ENCODE measurements around the gene CSTF3.
"Not testable (repeated sequence)": the region's sequence is repeated elsewhere in the genome, so short reads cannot be mapped to it uniquely, and the experiment has no call there.

CSTF3 gene

DNA sequence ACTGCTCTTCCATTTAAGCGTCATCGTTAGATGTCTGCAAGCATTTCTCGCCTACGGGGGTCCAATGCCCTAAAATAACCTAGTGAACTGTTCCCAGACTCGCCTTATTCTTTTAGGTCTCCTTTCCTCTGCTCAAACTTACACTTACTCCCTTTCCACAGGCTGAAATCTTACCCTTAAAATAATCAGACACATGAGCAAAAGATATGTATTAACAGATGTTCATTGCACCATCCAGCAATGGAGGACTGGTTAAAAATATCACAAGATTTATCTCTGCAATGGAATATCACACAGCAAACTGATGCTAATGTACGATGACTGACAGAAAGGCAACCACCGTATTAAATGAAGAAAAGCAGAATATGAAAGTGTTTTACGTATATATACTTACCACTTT, 1.6 kb upstream of the CSTF3 start:
- in situ Hi-C loops (cut with MboI; ENCODE audit: low sequenced_read_pairs), result no loop called here

DNA sequence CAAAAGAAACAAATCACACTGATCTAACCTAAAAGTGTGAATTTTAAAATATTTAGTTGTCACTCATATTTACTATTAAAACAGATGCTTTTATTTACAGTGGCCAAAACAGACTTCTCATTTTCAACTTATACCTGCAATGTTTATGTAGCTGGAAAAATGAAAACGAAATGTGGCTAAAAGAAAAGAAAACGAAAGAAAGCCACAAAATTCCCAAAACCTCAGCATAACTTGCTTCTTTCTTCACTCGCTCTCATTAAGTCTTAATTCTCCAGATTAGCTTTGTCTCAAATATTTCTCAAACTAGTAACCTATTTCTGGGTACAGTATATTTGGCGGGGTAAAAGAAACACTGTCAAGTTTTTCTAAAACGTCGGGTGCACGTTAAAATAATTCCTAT, 693 bp downstream of the CSTF3 start:
- in situ Hi-C loops (cut with MboI; ENCODE audit: low sequenced_read_pairs), result no loop called here

DNA sequence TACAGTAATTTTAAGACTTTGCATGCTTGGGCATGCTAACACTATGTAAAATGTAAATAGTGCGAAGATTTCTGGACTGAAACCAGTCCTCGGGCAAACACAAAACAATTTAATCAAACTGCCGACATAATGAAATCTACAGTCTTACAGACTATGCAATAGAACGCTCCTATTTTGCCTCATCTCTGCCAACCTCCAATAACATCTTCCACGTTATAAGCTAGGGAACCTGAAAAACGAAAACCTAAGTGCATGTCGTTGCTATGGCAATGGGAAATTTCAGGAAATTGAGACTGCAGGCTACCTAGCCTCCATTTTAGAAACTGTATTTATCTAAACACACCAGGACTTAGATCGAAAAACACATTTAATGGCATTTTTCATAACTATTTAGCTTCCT, 1.1 kb downstream of the CSTF3 start:
- in situ Hi-C loops (cut with MboI; ENCODE audit: low sequenced_read_pairs), result no loop called here

DNA sequence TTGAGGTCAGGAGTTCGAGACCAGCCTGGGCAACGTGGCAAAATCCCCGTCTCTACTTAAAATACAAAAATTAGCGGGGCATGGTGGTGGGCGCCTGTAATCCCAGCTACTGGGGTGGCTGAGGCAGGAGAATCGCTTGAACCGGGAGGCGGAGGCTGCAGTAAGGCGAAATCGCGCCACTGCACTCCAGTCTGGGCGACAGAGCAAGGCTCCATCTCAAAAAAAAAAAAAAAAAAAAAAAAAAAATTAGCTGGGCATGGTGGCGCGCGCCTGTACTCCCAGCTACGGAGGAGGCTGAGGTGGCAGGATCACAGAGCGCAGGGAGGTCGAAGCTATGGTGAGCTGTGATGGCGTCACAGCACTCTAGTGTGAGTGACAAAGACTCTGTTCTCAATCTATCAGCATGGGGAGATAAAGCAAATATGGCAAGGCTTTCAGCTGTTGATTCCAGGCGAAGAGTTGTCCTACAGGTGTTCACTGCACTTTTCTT, 1.9 kb downstream of the CSTF3 start:
- in situ Hi-C loops (cut with MboI; ENCODE audit: low sequenced_read_pairs), result not testable (repeated sequence)

DNA sequence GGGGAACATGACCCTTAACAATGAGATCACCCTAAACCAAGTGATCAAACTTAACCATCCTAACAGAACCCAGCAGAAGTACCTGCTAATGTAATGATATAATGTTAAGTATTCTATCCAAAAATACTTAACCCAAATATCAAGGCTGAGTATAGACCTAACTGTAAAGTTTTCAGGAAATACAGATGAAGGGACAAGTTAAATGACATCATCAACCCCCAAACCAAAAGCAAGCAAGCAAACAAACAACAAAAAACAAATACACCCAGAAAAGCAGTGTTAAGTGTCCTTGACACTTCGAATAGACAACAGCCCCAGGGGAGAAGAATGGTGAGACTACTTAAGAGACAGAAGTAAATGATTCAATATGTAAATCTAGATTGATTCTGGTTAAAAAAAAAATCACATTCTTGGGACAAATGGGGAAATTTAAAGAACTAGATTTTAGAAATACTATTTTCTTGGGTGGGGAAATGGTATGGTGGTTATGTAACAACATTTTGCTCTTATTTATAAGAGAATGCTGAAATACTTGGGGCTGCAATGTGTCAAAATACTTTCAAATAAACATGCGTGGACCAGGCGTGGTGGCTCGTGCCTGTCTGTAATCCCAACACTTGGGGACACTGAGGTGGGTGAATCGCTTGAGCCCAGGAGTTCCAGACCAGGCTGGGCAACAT, 2.5 kb downstream of the CSTF3 start:
- in situ Hi-C loops (cut with MboI; ENCODE audit: low sequenced_read_pairs), result no loop called here

DNA sequence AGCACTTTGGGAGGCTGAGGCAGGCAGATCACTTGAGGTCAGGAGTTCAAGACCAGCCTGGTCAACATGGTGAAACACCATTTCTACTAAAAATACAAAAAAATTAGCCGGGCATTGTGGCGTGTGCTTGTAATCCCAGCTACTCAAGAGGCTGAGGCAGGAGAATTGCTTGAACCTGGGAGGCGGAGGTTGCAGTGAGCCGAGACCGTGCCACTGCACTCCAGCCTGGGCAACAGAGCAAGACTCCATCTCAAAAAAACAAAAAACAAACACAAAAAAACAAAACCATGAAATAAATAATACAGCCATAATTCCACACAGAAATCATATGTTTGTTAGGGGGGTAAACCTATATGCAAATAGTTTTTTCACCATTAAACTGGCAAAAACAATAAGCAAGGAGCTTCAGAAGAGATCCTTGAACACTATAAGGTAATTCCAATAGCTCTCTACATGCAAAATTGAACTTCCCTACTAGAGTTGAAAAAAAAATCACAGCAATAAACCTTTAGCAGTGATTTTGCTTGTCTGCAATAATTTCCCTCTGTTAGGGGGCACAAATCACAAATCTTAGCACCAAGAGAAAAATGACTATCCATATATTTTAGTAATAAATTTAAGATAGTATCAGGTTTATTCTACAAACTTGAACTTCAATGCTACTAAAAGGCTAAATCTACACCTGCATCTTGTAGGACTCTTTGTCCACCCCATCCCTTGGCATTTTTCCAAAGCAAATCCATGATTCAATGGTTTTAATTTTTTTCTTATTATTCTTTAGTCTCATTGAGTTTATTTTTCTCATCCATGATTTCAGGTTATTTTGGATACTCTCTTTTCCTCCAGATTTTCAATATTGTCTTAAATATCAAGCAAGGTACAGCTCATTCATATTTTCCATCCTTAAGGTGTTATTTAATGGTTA, 3.9 kb downstream of the CSTF3 start:
- in situ Hi-C loops (cut with MboI; ENCODE audit: low sequenced_read_pairs), result no loop called here

DNA sequence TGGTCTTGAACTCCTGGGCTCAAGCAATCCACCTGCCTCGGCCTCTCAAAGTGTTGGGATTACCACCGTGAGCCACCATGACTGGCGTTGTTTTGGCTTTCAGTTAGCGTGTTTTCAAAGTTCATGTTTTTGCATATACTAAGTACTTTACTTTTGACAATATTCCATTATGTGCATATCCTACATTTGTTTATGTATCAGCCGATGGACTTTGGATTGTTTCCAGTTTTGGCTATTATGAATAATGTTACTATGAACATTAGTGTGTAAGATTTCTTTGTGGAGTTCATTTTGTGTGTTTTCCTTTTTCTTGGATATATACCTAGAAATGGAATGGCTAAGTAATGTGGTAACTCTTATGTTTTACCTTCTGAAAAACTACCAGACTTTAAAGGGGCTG, 9.9 kb downstream of the CSTF3 start:
- in situ Hi-C loops (cut with MboI; ENCODE audit: low sequenced_read_pairs), result no loop called here

DNA sequence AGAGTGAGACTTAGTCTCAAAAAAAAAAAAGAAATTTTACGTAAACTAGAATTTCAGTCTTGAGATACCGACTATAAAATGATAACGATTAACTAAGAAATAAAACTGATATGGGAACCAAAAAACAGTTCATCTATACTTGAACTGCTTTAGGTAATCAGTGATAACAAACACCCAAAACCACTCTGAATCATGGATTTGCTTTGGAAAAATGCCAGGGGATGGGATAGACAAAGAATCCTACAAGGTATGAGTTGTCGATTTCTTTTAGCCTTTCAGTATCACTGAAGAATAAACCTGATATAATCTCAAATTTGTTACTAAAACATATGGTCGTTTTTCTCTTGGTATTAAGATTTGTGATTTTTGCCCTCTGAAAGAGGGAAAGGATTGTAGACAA, 13.7 kb downstream of the CSTF3 start:
- in situ Hi-C loops (cut with MboI; ENCODE audit: low sequenced_read_pairs), result loop anchor here (25.0 kb wide), 1 partner anchor 540 kb away; no protein-coding TSS in a partner anchor

DNA sequence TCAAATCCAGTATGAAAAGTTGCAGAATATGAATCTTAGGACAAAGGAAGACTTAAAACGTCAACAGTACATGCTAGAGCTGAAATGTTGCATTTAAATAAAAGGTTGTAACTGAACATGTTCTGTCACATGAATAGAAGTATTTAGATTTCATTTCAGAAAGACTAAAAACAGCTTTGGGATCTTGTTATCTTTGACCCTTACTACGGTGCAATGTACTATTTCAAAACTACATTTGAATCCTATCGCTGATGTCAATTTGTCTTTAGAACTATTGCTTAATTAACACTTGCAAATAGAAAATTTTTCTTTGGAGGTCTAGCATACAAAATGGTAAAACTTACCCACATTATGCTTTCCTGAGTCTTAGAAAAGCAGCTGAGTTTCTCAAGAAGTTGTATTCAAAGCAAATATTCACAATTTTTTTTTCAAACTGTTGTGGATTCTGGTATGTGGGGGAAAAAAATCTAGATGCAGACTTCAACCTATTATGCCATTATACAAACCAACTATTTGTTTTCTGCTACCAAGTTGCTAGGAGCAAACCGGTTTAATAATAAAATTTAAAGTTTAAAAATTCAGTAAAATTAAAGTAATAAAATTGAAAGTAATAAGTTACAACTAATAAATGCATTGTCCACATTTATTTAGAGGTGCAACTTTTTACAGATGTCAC, 25.4 kb downstream of the CSTF3 start:
- in situ Hi-C loops (cut with MboI; ENCODE audit: low sequenced_read_pairs), result loop anchor here (25.0 kb wide), 1 partner anchor 551 kb away; no protein-coding TSS in a partner anchor

DNA sequence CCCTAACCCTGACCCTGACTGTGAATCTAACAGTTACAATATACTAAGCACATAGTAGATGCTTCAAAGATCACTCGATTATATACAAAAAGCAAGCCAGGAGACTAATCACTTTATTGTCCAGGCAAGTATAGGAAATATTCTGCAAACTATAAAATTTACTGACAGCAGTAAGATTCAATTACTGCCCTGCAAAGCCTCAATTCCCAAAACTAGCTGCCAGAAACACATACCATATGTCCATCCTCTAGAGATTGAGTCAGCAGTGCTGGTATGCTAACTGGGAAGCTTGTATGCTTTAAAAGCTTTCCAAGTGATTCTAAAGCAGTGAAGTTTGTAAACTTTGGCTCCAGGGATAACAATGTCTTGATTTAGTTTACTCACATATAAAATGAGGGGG, 26.1 kb downstream of the CSTF3 start:
- in situ Hi-C loops (cut with MboI; ENCODE audit: low sequenced_read_pairs), result loop anchor here (25.0 kb wide), 1 partner anchor 552 kb away; no protein-coding TSS in a partner anchor

DNA sequence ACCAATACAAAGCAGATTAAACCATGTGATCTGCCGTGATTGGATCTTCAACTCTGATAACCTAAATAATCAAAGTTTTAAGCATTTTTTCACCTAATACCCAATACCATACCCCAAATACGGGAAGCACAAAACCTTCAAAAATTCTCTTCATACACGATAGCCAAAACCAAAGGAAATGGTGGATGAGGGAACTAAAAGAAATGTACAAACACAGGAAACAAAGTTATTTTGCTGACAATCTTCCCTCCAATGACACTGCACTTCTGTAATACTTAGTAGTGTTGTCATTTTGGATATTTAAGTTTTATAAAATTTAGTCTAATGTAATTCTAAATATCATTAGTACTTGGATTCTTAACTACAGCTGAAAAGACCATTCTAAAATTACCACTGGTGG, 27.0 kb downstream of the CSTF3 start:
- in situ Hi-C loops (cut with MboI; ENCODE audit: low sequenced_read_pairs), result loop anchor here (25.0 kb wide), 1 partner anchor 553 kb away; no protein-coding TSS in a partner anchor

DNA sequence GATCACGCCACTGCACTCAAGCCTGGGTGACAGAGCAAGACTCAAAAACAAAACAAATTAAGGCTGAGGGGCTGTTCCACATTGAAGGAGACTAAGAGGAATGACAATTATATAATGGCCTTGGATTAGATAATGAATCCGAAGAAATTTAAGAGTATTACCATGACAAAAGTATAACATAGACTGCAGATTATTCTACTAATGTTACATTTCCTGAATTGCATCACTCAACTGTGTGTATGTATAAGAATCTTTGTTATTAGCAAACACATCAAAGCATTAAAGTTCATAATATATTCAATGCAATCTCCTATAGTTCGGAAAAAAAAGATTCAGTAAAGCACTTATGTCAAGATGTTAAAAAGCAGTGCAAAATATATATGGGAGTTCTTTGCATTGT, 27.5 kb downstream of the CSTF3 start:
- in situ Hi-C loops (cut with MboI; ENCODE audit: low sequenced_read_pairs), result loop anchor here (25.0 kb wide), 1 partner anchor 554 kb away; no protein-coding TSS in a partner anchor

DNA sequence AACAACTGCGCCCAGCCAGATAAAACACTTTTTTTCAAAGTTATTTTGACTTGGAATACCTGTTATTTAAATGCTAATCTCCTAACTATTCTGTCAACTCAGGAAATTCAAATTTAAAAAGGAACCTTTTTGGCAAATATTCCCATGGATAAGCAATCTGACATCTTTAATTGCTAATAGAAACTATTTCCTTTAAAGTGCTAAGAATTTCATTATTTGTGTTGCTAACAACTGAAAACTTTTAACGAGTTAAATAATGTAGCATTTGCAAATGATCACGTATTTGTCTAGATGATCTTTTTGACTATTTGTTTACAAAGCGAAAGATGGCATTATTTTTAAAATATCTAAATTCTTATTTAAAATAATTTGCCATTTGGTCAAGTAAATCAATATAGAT, 28.8 kb downstream of the CSTF3 start:
- in situ Hi-C loops (cut with MboI; ENCODE audit: low sequenced_read_pairs), result loop anchor here (25.0 kb wide), 1 partner anchor 555 kb away; no protein-coding TSS in a partner anchor

DNA sequence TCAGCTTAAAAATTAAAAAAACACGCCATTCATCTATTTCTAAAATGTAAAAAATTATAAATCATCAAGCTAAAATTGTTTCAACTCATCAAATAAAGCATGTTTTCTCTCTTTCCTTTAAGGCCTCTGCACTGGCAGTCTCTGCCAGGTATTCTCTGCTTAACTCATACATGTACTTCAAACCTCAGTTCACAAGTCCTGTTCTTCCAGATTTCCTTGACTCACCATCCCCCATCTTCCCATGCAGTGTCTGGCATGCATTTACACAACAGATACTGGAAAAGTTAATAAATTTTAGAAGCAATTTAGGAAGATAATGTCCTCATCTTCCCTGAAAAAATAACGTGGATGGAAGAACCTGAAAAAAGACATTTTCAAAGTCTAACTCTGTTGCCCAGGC, 32.5 kb downstream of the CSTF3 start:
- in situ Hi-C loops (cut with MboI; ENCODE audit: low sequenced_read_pairs), result loop anchor here (25.0 kb wide), 1 partner anchor 559 kb away; no protein-coding TSS in a partner anchor

DNA sequence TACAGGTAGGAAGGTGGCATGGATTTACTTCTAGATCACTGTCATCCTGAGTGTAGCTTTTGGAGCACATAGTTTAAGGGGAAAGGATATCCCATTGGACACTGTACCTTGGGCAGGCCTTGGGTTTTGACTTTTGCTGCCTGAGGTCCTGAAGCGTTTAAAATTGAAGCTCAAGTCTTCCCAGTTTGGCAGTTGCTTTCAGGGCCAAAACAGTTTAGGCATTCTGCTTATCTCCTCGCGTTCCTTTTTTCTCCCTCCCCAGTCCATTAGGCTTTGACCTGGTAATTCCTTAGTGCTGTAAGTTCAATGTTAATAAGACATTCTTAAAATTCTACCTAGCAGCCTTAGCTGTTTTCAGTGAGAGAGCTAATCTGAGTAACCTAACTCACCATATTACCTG, 35.7 kb downstream of the CSTF3 start:
- in situ Hi-C loops (cut with MboI; ENCODE audit: low sequenced_read_pairs), result loop anchor here (25.0 kb wide), 1 partner anchor 562 kb away; no protein-coding TSS in a partner anchor

DNA sequence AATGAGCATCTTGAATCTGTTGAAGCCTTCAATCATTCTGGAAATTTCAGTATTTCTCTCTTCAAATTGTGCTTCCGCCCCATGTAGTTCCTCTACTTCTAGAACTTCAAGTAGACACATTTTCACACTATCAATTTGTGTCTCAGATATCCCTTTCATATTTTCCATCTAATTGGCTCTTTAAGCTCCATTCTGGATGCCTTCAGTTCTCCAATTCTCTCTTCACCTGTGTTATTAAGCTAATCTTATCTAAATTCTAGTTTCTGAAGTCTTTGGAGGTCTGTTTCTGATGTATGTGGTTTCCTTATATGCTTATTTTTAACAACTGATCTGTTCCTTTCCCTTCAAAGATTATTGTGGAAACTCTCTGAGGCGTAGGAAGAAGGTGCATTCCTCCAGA, 36.3 kb downstream of the CSTF3 start:
- in situ Hi-C loops (cut with MboI; ENCODE audit: low sequenced_read_pairs), result loop anchor here (25.0 kb wide), 1 partner anchor 562 kb away; no protein-coding TSS in a partner anchor

DNA sequence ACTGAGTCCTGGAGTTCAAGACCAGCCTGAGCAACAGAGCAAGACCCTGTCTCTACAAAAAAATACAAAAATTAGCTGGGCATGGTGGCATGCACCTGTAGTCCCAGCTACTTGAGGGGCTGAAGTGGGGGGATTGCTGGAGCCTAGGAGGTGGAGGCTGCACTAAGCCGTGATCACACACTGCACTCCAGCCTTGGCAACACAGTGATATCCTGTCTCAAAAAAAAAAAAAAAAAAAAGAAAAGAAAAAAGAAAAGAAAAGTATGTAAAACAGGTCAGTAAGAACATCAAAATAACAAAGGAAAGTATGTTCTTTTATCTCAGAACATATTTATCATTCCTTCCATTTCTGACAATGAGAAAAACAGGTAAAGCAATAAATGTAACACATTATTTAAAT, 38.6 kb downstream of the CSTF3 start:
- in situ Hi-C loops (cut with MboI; ENCODE audit: low sequenced_read_pairs), result not testable (repeated sequence)

DNA sequence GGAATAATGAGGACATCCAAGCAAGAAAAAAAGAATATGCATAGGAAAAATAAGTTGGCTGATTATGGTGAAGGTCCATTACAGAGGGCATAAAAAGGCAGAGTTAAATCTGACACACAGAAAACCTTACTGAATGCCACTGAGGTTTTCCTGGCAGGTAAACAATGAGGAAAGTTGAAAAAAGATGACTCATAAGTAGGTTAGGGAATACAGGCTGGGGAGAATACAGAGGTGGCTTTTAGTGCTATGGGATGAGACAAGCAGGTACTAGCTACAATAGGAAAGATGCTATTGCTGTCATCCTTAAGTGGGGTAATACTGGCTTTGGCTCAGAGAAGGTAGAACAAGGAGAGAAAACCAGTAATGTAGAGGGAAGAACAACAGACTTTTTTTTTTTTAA, 44.7 kb downstream of the CSTF3 start:
- in situ Hi-C loops (cut with MboI; ENCODE audit: low sequenced_read_pairs), result no loop called here

DNA sequence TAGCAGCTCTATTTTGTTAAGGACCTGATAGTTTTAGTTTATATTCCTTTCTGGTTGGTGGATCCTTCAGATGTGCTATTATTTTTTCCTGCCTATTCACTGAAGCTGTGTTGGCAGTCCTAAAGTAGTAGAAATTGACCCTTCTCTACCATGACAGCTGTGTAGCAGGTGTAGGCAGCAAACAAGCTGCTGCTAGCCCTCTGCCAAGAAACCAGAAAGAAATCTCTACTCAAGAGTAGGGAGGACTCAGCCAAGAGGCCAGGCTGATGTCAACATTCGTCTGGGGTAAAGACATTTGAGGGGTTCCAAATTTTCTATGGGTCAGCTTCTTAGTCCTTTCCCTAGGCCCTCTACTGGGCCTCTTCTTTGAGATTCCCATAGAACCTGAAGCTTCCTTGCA, 51.2 kb downstream of the CSTF3 start:
- in situ Hi-C loops (cut with MboI; ENCODE audit: low sequenced_read_pairs), result no loop called here

DNA sequence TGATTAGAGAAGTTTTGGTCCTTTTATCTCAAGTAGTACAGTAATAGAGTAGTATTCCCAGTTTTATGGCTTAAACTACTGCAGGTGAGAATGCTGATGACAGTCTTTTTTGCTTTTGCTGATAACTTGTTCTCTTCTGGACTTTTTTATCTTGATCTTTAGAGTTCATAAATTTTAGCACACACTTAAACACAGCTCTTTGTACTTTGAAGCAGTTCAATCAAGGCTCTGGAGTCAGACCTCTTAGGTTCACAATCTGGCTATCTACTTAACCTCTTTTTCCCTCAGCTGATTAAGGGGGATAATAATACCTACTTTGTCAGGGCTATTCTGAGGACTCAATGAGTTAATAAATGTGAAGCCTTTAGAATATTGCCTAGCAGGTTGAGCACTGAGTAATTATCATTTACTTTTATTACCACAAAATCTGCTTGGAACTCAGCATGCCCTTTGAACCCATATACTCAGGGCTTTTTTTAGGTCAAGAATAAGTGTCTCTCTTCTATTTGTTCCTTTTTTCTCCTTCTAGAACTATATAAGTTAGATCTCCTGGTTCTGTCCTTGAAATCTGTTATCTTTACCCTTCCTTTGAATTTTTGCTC, 51.9 kb downstream of the CSTF3 start:
- in situ Hi-C loops (cut with MboI; ENCODE audit: low sequenced_read_pairs), result no loop called here

DNA sequence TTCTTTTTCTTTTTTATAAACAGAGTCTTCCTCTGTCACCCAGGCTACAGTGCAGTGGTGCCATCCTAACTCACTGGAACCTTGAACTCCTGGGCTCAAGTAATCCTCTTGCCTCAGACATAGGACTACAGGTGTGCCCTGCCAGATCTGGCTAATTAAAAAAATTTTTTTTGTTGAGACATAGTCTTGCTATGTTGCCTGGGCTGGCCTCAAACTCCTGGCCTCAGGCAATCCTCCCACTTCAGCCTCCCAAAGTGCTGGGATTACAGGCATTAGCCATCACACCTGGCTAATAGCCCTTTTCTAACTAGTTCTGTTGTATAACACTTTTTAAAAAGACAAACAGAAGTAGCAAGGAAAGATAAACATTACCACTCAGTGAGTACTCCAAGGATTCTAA, 57.4 kb downstream of the CSTF3 start:
- in situ Hi-C loops (cut with MboI; ENCODE audit: low sequenced_read_pairs), result no loop called here

Data from HL-60/S4 treated with retinoic acid at 250 ng/mL for 4 days and 3 days (cell line).